ENCODE measurements around the gene TMEM26.
"Not testable (repeated sequence)": the region's sequence is repeated elsewhere in the genome, so short reads cannot be mapped to it uniquely, and the experiment has no call there.

TMEM26 gene

DNA sequence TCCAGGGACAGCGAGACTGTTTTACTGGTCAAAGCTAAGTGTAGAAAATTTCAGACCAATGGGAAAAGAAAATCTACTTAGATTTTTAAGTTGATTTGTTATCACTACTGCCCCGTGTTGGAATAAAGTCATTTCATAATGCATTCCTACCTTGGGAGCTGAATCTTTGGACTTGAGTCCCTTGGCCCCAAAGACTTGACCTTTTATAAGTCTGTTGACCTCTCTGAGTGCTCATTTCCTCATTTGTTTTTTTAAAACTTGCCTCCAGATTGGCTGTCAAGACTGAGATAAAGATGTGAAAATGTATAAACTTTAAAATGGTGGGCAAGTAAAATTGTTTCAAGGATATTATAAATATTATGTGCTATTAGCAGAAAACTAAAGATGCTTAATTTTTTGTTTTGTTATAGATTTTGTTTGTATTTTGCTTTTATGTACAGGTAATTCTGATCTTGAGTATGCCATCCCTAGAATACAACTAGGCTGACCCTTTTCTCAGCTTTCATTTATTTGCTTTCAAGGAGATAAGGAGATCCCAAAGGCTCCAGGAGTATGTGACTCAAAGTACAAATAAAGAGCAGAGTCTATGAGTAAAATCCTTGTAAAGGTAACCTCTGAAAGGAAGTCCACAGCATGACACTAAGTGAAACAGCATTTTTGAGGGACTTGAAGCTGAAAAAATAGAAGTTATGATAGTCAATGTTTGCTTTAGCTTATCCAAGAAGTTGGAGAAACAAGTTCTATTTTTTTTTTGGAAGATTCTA, 54.6 kb downstream of the TMEM26 start:
- DNase-seq: no peak

DNA sequence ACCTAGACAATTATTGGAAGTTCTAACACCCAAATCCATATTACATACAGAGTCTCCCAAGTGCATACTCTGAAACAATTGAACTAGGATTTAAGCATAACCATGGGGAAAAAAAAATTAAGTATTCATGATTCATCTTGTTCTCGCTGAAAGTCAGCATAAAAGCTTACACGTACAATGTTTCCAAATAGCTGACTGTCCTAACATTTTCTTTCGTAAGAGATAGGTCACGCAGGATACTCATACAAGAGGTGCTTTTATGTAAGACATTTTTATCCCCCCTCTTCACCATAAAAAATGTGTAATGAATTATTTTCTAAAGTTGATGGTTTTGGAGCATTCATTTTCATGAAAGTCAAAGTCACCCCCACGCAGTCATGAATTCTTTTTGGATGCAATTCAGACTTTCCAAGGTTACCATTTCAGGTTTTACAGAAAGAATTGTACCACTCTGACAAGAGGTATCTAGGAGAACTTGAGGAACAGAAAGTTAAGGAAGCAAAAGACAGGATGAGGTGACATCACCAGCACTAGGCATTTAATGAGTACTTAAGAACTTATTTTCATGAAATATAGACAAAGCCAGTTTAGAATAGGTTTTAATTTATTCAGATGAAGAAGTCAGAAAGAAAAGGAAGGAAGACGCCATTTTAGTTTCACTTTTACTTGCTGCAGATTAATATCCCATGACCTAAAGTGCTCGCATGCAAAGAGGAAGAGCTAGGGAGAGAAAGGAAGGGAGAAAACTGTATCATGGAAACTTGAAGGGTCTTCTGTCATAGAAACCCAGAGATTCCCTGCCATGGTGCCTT, 55.8 kb downstream of the TMEM26 start:
- DNase-seq: peak; percentile 84

DNA sequence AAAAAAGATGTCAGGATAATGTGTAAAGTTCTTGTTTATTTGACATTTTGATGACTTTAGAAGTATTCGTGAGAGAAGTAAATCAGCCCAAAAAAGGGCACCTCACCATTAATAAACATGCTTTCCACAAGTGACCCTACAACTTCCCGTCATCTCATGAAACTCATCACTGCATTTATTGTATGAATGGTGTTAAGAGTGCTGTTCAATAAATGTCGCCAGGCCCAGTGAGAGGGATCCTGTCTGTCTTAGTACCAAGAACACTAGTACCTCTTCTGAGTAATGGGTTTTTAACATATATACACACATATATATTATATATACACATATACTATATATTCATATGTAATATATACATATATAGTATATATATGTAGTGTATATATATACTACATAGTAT, 61.9 kb downstream of the TMEM26 start:
- DNase-seq: no peak

DNA sequence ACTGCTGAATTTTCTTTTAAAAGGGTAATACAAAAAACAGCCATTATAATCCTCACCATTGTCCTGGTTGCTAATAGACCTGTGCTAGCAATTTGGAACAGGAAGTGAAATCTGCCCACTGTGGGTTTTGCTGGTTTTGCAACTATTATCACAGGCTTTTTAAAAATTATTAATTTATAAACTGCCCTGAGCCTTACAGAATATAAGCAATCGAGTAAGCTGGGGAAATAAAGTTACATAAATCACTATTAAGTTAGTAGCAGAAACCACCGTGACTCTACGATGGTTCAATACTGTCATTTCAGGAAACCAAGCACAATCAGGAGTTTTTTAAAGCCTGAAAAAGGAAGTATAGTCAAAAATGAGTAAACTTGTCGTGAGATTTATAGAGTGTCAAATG, 62.3 kb downstream of the TMEM26 start:
- DNase-seq: no peak

DNA sequence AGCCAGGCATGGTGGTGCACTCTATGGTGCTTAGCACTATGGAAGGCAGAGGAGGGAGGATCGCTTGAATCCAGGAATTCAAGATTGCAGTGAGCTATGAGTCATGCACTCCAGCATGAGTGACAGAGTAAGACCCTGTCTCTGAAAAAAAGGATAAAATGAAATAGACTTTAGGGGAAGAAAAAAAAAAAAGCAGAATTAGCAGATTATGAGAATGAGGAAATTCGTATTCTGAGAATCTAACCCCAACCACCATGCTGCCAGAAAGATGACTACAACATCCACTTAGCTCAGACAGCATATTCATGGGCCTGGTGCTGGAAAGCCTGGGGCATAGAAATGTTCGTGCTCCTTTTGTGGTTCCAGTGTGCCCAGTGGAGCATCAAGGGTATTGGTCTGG, 63.3 kb downstream of the TMEM26 start:
- DNase-seq: no peak

DNA sequence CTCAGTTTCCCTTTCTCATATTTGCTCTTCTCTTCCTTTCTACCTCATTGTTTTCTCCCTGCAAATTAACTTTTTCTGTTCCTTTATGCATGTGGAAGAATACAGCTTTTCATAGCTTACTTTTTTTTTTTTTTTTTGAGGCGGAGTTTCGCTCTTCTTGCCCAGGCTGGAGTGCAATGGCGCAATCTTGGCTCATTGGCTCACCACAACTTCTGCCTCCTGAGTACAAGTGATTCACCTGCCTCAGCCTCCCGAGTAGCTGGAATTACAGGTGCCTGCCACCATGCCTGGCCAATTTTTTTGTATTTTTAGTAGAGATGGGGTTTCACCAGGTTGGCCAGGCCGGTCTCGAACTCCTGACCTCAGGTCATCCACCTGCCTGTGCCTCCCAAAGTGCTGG, 64.2 kb downstream of the TMEM26 start:
- not testable (repeated sequence) for DNase-seq

DNA sequence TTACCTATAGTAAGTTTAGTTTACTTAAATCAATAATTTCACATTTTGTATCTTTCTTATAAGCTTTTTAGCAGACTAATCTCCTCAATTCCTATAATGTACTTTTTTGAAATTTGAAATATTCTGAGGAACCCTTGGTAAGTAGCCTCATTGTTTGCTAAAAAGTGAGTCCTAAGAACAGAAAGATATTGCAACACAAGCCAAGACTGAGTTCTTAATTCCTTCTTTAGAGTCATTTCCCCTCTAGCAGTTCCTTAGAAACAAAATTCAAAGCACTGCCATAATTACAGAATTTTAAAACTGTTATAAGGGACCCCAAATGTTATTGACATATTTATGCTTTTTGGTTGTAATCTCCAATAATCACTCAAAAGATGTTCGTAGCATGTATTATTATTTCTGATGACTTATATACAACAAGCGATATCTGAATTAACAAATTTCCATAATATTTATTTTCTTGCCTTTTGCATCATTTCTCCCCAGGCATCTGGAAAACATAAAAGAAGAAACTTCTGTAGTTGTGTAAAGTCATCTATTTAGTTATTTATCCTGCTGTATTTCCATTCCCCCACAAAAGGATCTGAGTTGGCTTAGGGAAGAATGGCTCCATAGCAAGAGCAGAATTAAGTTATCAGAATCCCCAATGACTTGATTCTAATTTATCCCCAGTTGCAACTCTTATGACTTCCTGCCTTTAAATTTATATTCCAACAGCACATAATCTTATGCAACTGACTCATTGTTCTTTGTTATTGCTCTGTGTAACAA, 67.8 kb downstream of the TMEM26 start:
- no peak for DNase-seq

DNA sequence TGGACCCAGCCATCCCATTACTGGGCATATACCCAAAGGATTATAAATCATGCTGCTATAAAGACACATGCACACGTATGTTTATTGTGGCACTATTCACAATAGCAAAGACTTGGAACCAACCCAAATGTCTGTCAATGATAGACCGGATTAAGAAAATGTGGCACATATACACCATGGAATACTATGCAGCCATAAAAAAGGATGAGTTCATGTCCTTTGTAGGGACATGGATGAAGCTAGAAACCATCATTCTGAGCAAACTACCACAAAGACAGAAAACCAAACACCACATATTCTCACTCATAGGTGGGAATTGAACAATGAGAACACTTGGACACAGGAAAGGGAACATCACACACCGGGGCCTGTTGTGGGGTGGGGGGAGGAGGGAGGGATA, 72.0 kb downstream of the TMEM26 start:
- not testable (repeated sequence) for DNase-seq

DNA sequence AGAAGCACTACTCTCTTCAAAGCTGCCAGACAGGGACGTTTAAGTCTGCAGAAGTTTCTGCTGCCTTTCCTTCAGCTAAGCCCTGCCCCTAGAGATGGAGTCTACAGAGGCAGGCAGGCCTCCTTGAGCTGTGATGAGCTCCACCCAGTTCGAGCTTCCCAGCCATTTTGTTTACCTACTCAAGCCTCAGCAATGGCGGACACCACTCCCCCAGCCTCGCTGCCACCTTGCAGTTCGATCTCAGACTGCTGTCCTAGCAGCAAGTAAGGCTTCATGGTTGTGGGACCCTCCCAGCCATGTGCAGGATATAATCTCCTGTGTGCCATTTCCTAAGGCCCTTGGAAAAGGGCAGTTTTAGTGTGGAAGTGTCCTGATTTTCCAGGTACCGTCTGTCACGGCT, 74.3 kb downstream of the TMEM26 start:
- no peak for DNase-seq

DNA sequence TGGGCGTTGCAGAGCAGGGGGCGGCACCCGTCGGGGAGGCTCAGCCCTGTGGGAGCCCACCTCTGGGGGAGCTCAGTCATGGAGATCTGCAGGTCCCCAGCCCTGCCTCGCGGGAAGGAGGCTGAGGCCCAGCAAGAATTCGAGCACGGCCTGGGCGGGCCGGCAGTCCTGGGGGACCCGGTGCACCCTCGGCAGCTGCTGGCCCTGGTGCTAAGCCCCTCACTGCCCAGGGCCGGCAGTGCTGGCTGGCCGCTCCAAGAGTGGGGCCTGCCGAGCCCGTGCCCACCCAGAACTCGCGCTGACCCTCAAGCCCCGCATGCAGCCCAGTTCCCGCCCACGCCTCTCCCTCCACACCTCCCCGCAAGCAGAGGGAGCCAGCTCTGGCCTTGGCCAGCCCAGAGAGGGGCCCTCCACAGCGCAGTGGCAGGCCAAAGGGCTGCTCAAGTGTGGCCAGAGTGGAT, 76.2 kb downstream of the TMEM26 start:
- no peak for DNase-seq

DNA sequence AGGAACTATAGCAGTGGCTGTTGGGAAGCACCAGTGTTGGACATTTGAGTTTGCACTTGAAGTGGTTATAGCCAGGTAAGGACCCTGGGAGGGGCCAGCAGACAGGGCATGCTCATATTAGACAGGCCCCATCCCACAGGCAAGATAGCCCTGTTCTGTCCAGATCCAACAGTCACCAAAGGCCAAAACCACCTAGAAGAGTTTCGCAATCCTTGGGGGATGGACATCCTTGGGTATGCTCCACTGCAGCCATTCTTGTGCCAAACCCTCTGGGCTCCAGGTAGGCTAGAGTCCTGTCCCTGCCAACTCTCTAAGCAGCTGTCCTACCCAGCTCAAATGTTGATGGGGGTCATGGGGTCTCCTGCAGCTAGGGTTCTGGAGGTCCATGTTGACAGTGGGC, 76.8 kb downstream of the TMEM26 start:
- DNase-seq: no peak

DNA sequence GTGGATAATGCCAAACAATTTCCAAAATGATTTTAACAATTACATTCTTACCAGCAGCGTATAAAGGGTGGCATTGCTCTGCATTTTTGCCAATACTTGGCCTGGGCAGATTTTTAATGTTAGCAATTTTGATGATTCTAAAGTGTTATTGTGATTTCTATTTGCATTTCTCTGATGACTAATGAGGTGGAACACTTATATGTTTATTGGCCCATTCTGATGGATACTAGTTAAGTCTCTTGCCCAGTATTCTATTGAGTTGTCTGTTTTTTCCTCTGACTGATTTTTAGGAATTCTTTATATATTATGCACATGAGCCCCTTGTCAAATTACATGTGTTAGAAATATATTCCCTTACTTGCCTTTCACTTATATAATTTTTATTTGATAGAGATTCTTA, 86.8 kb downstream of the TMEM26 start:
- no peak for DNase-seq

DNA sequence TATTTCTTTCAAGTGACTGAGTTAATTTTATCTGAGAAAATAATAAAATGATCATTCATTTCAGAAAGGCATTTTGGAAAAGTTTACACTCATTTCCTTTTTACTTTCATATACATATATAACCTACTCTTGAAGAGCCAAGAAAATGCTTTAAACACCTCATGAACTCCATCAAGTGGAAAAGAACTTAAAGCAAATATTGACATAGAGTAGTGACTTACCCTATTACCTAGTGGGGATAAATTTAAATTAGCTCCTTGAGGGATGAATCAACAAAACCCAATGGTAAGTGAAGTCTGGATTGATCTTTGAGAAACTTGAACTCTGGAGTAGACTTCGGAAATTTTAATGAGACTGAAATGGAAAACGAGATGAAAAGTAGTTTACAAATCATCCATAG, 88.6 kb downstream of the TMEM26 start:
- DNase-seq: no peak

DNA sequence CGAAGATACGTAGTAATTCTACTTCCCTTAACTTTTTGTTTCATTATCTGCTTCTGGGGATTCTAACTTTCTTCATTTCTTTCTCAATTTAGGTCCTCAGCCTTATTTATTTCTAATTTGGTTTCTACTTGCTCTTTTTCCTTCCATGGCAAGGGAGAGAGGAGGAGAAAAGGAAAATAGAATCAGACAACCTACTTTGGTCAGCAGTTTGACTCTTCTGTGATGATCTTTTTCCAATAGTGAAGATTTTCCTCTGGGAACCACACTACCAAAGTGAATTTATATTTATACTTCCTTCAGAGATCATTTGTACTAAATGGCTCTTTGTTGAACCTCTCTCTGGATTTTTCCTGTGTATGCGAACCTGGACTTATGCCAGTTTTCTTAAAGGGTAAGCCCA, 90.2 kb downstream of the TMEM26 start:
- no peak for DNase-seq

DNA sequence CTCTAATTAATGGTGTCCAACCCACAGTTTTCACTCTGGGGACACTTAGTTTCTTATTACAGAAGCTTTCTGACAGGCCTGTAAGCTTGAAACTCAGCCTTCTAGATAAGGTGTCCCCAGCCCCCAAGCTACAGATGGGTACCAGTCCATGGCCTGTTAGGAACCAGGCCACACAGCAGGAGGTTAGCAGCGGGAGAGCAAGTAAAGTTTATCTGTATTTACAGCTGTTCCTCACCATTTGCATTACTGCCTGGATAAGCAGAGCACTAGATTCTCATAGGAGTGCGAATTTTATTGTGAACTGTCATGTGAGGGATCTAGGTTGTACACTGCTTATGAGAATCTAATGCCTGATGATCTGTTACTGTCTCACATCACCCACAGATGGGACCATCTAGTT, 93.7 kb downstream of the TMEM26 start:
- no peak for DNase-seq

DNA sequence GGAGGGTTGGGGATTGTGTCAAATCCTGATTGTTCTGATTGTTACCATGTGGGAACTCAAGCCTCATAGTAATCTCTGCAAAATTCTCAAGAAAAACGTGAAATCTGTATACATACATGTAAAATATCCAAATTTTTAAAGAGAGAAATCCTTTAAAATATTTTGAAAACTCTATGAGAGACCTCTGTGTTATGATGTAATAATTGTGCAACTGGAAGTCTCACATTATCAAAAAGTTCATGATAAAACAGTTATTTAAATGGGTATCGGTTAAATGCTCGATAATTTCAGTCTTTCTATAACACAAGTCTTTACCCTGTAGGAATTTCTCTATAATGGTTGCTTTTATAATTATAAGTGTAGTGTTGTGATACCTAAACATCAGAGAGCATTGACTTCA, 95.5 kb downstream of the TMEM26 start:
- no peak for DNase-seq

Measured in fibroblast of upper back skin (primary cell).